ENCODE measurements around the gene NPFF.

GRCh38 chr12:53523131-53523530 lies 15.8 kb upstream of the NPFF start:
- TF ChIP-seq CTCF (IDR thresholded peaks at IDR 0.05): no peak
- no peak for TF ChIP-seq EP300 (IDR thresholded peaks at IDR 0.05)

Data from upper lobe of left lung (tissue), 4 donors.